K562 (cell line): Measurements from ENCODE around the gene IMMP2L. TPM values are rescaled to one million over a fixed set of nuclear protein-coding genes. Genes with fewer than 3 reads are reported as not detected.

Experiments used
- ADNP ChIP-seq: fragments of 200-800 bp; sonication (Bioruptor generic); IDR thresholded peaks from 2 replicates; pipeline ENCODE4 v1.6.1; 2016; ENCODE audit warnings: missing genetic modification characterization, missing compliant biosample characterization
- ATF1 ChIP-seq, 2 experiments: fragments of 450-650 bp in 1 of 2; IDR thresholded peaks; 2 replicates each; pipeline ENCODE4 v1.6.1; 2016; ENCODE audit warnings: missing compliant biosample characterization in 1 of 2, missing genetic modification characterization in 1 of 2
- CHD4 ChIP-seq: fragments of 200-600 bp; sonication (generic); IDR thresholded peaks from 3 replicates; pipeline ENCODE4 v1.6.1; 2012; ENCODE audit warnings: low read depth, mild to moderate bottlenecking, mixed read lengths, low read length, inconsistent platforms; ENCODE audit not compliant: insufficient read depth, insufficient replicate concordance, poor library complexity, severe bottlenecking
- DMBX1 ChIP-seq: fragments of 250-450 bp; sonication (Bioruptor Pico); IDR thresholded peaks from 2 replicates; pipeline ENCODE4 v1.8.0; 2022; ENCODE audit warnings: inconsistent platforms, mild to moderate bottlenecking, moderate library complexity, borderline replicate concordance
- EHMT2 ChIP-seq: fragments of 450-650 bp; IDR thresholded peaks from 2 replicates; pipeline ENCODE4 v1.6.1; 2018; ENCODE audit warnings: antibody characterized with exemption
- GATAD2B ChIP-seq: fragments of 450-650 bp; IDR thresholded peaks from 2 replicates; pipeline ENCODE4 v1.6.1; 2017; ENCODE audit warnings: mild to moderate bottlenecking, borderline replicate concordance
- GTF2E2 ChIP-seq: fragments of 200-800 bp; sonication (Bioruptor generic); IDR thresholded peaks from 2 replicates; pipeline ENCODE4 v1.6.1; 2016; ENCODE audit warnings: missing genetic modification characterization, missing compliant biosample characterization
- HDAC1 ChIP-seq, 2 experiments: fragments of 450-650 bp; IDR thresholded peaks; 2 replicates each; pipeline ENCODE4 v1.6.1; 2016 to 2017; ENCODE audit warnings: inconsistent platforms in 1 of 2, mild to moderate bottlenecking in 1 of 2, moderate library complexity in 1 of 2
- NONO ChIP-seq, 2 experiments: fragments of 200-400 bp in 1 of 2; fragments of 450-650 bp in 1 of 2; formaldehyde crosslinking in 1 of 2; IDR thresholded peaks; 2 replicates each; pipeline ENCODE4 v1.6.1; 2017; ENCODE audit warnings: low read depth in 2 of 2, mild to moderate bottlenecking in 2 of 2, moderate library complexity in 2 of 2, low read length in 1 of 2
- PRPF4 ChIP-seq: fragments of 200-400 bp; formaldehyde crosslinking; IDR thresholded peaks from one replicate; pipeline ENCODE4 v1.6.1; 2017; ENCODE audit warnings: low read length, low read depth, mild to moderate bottlenecking; ENCODE audit not compliant: insufficient read depth, poor library complexity, severe bottlenecking
- PTRF ChIP-seq: fragments of 450-650 bp; IDR thresholded peaks from 2 replicates; pipeline ENCODE4 v1.6.1; 2016; ENCODE audit warnings: mild to moderate bottlenecking, missing genetic modification characterization, missing compliant biosample characterization
- RFX1 ChIP-seq: fragments of 450-650 bp; IDR thresholded peaks from 2 replicates; pipeline ENCODE4 v1.6.1; 2016; ENCODE audit warnings: mild to moderate bottlenecking, moderate library complexity
- RFX7 ChIP-seq: fragments of 250-450 bp; sonication (Bioruptor Pico); IDR thresholded peaks from 2 replicates; pipeline ENCODE4 v1.5.1; 2021; ENCODE audit warnings: mild to moderate bottlenecking
- SAP30 ChIP-seq: fragments of 200-600 bp; sonication (generic); IDR thresholded peaks from 2 replicates; pipeline ENCODE4 v1.6.1; 2012; ENCODE audit warnings: borderline replicate concordance, low read depth, mild to moderate bottlenecking, moderate library complexity, low read length, control low read depth, inconsistent platforms; ENCODE audit not compliant: insufficient read depth, poor library complexity, severe bottlenecking
- SMARCA5 ChIP-seq: fragments of 450-650 bp; IDR thresholded peaks from 2 replicates; pipeline ENCODE4 v1.6.1; 2016
- SMARCE1 ChIP-seq: fragments of 450-650 bp; IDR thresholded peaks from 2 replicates; pipeline ENCODE4 v1.7.1; 2016; ENCODE audit warnings: mild to moderate bottlenecking
- SMC3 ChIP-seq: conservative IDR thresholded peaks from 2 replicates; pipeline ENCODE4 v1.6.1; 2011; ENCODE audit warnings: low read depth, low read length, improper control_type of control experiment; ENCODE audit not compliant: insufficient read depth
- STAT5B ChIP-seq: fragments of 250-450 bp; sonication (Bioruptor Pico); IDR thresholded peaks from 2 replicates; pipeline ENCODE4 v1.8.0; 2021; ENCODE audit warnings: mild to moderate bottlenecking, inconsistent platforms
- SUPT5H ChIP-seq: fragments of 450-650 bp; IDR thresholded peaks from 2 replicates; pipeline ENCODE4 v1.6.1; 2016
- TAF9B ChIP-seq: fragments of 450-650 bp; IDR thresholded peaks from 2 replicates; pipeline ENCODE4 v1.6.1; 2018; ENCODE audit warnings: mild to moderate bottlenecking; ENCODE audit not compliant: partially characterized antibody
- TFAM ChIP-seq: fragments of 250-450 bp; sonication (Bioruptor Pico); conservative IDR thresholded peaks from 2 replicates; pipeline ENCODE4 v1.5.0; 2021; ENCODE audit warnings: mild to moderate bottlenecking, moderate library complexity
- U2AF1 ChIP-seq: fragments of 200-400 bp; formaldehyde crosslinking; optimal IDR thresholded peaks from 2 replicates; pipeline ENCODE3; 2017; ENCODE audit warnings: mild to moderate bottlenecking, low read depth, low read length, moderate library complexity
- ZNF121 ChIP-seq: sonication (generic); formaldehyde crosslinking; conservative IDR thresholded peaks from 2 replicates; pipeline ENCODE4 v1.8.0; 2022; ENCODE audit warnings: missing genetic modification reagents
- ZNF165 ChIP-seq: fragments of 250-450 bp; sonication (Bioruptor Pico); IDR thresholded peaks from 2 replicates; pipeline ENCODE4 v1.4.0; 2020; ENCODE audit warnings: borderline replicate concordance
- ZNF324 ChIP-seq: fragments of 250-450 bp; sonication (Bioruptor Pico); IDR thresholded peaks from 2 replicates; pipeline ENCODE4 v1.4.0; 2020; ENCODE audit warnings: mild to moderate bottlenecking
- ZSCAN32 ChIP-seq: fragments of 450-650 bp; formaldehyde crosslinking; IDR thresholded peaks from 2 replicates; pipeline ENCODE4 v1.4.0; 2020; ENCODE audit warnings: mild to moderate bottlenecking, moderate library complexity
- polyA plus RNA-seq, 8 experiments: library from polyadenylated mRNA; depleted of rRNA in 4 of 8; stranded (reverse) in 5 of 8; unstranded in 3 of 8; fragments of >200 nt; fragmentation: Nextera tagmentation in 2 of 8; fragmentation: Illumina TruSeq in 1 of 8; extraction: Ambion mirVana in 2 of 8; extraction: Trizol in 1 of 8; gene quantifications; 2 replicates each; pipeline versions ENCODE4 v1.2.1 to v1.2.3, GENCODE V29; 2011 to 2014; ENCODE audit warnings: inconsistent platforms in 1 of 8, missing spikeins in 1 of 8
- total RNA-seq, 7 experiments: library from RNA; depleted of rRNA in 6 of 7; stranded (reverse); fragments of >200 nt in 6 of 7; fragmentation: Illumina TruSeq in 2 of 7; extraction: Trizol in 2 of 7; gene quantifications; 2 replicates each; pipeline versions ENCODE4 v1.2.1 to v1.2.3, GENCODE V29; 2011 to 2021; ENCODE audit warnings: low replicate concordance in 1 of 7
- TF ChIP-seq, protein P1 (sequence below): sonication (generic); formaldehyde crosslinking; IDR thresholded peaks from 2 replicates; pipeline ENCODE4 v1.8.0; 2022; ENCODE audit warnings: mild to moderate bottlenecking, missing genetic modification reagents
- TF ChIP-seq, protein P2 (sequence below): sonication (generic); formaldehyde crosslinking; IDR thresholded peaks from 2 replicates; pipeline ENCODE4 v1.8.1; 2022; ENCODE audit warnings: missing genetic modification reagents

The IMMP2L gene
- total and polyA plus RNA-seq, 9 of the 15 experiments (the other 6 are each of a cell fraction or from before 2014, with no cell fraction given): 29.7 to 116 (median 53.0) TPM

GRCh38 chr7:111474723-111475418, 87.4 kb downstream of the IMMP2L start (continued):
- TF ChIP-seq U2AF1: no peak
- TF ChIP-seq HDAC1 (IDR thresholded peaks at IDR 0.05): peak; percentile 53 to 88; a peak in 3 of 4 replicates
- no peak for TF ChIP-seq PTRF
- peak; percentile 89 for TF ChIP-seq GATAD2B
- no peak for TF ChIP-seq STAT5B (CRISPR knock-in tag)
- peak; percentile 48; the same call in 1 of the 2 replicates for TF ChIP-seq EHMT2
- TF ChIP-seq CHD4: no peak
- peak; percentile 43 for TF ChIP-seq TAF9B
- no peak for TF ChIP-seq RFX7
- TF ChIP-seq DMBX1: 0 out of 2 replicates have a peak, but pooled peaks have one; percentile 69
- TF ChIP-seq RFX1: 0 out of 2 replicates have a peak, but pooled peaks have one; percentile 10
- peak in 1 of 2 experiments; percentile 48; a peak in 1 of 4 replicates for TF ChIP-seq NONO (IDR thresholded peaks at IDR 0.05; ENCODE audit: low read depth in 2 of 2, low read length in 1 of 2)
- TF ChIP-seq GTF2E2: no peak; the same call in 1 of the 2 replicates
- no peak for TF ChIP-seq ZNF165 (CRISPR knock-in tag)
- TF ChIP-seq PRPF4: no peak
- peak; percentile 99 for TF ChIP-seq SMARCE1
- peak; percentile 83 for TF ChIP-seq ADNP
- TF ChIP-seq ZSCAN32 (CRISPR knock-in tag): no peak
- TF ChIP-seq SUPT5H: no peak
- TF ChIP-seq, protein P1, sequence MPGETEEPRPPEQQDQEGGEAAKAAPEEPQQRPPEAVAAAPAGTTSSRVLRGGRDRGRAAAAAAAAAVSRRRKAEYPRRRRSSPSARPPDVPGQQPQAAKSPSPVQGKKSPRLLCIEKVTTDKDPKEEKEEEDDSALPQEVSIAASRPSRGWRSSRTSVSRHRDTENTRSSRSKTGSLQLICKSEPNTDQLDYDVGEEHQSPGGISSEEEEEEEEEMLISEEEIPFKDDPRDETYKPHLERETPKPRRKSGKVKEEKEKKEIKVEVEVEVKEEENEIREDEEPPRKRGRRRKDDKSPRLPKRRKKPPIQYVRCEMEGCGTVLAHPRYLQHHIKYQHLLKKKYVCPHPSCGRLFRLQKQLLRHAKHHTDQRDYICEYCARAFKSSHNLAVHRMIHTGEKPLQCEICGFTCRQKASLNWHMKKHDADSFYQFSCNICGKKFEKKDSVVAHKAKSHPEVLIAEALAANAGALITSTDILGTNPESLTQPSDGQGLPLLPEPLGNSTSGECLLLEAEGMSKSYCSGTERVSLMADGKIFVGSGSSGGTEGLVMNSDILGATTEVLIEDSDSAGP: no peak
- no peak for TF ChIP-seq SMARCA5
- no peak for TF ChIP-seq ATF1 (CRISPR knock-in tag; IDR thresholded peaks at IDR 0.05)
- 0 out of 2 replicates have a peak, but pooled peaks have one; percentile 33 for TF ChIP-seq ATF1 (tag; IDR thresholded peaks at IDR 0.05)
- TF ChIP-seq ZNF121: no peak
- TF ChIP-seq, protein P2, sequence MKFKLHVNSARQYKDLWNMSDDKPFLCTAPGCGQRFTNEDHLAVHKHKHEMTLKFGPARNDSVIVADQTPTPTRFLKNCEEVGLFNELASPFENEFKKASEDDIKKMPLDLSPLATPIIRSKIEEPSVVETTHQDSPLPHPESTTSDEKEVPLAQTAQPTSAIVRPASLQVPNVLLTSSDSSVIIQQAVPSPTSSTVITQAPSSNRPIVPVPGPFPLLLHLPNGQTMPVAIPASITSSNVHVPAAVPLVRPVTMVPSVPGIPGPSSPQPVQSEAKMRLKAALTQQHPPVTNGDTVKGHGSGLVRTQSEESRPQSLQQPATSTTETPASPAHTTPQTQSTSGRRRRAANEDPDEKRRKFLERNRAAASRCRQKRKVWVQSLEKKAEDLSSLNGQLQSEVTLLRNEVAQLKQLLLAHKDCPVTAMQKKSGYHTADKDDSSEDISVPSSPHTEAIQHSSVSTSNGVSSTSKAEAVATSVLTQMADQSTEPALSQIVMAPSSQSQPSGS (CRISPR knock-in tag): no peak
- no peak for TF ChIP-seq TFAM
- no peak for TF ChIP-seq ZNF324 (CRISPR knock-in tag)
- TF ChIP-seq SMC3: no peak
- no peak for TF ChIP-seq SAP30
